GOT3 (cell line): ENCODE measurements around the gene MLXIP.

Experiments used
- DNase-seq: peaks from one replicate; lab custom pipeline; 2025; ENCODE audit warnings: mixed read lengths; lab: John Stamatoyannopoulos, UW

MLXIP gene

DNA sequence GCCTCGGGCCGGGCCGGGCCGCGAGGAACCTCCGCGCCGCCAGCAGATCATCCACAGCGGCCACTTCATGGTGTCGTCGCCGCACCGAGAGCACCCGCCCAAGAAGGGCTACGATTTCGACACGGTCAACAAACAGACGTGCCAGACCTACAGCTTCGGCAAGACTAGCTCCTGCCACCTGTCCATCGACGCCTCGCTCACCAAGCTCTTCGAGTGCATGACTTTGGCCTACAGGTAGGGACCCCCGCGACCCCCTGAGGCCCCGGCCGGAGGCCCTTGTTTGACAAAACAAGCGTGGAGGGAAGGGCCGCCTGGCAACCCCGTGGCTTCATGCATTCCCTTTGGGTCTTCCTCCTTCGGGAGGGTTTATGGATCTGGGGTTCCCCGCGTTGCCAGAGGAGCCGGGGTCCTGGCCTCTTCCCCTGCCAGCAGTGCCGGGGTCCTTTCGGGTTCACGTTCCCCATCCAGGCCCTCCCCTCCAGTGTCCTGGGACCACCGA, 526 bp downstream of the MLXIP start:
- no peak for DNase-seq

- DNase-seq: no peak
Measured at GRCh38 chr12:122079532-122080081, 1.1 kb downstream of the MLXIP start.

GRCh38 chr12:122080149-122081082, 1.9 kb downstream of the MLXIP start:
- no peak for DNase-seq

- DNase-seq: no peak
Measured at GRCh38 chr12:122081083-122081696, 2.6 kb downstream of the MLXIP start.

- DNase-seq: no peak
Measured at GRCh38 chr12:122081697-122082221, 3.2 kb downstream of the MLXIP start.

DNA sequence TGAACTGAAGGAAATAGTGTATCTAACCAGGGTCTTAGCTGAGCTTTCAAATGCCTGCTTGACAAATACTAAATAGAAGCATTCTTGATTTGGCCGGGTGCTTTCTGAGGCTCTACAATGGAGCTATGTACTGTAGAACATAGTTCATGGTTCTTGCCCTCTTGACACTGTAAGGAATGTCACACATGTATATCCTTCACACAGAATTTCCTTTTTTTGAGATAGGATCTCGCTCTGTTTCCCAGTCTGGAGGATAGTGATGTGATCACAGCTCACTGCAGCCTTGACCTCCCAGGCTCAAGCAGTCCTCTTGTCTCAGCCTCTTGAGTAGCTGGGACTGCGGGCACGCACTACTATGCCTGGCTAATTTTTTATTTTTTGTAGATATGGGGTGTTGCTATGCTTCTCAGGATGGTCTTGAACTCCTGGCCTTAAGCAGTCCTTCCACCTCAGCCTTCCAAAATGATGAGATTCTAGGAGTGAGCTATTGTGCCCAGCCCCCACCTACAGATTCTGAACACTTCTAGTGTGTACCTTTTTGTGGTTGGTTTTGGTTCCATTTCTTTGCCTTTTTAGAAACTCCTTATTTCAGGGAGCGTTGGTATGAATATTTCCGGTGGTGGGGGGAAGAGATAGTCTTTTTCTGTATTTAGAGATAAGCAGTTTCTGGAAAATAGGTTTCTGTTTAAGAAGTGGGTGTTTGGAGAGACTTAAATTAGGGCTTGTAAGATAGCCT, 4.2 kb downstream of the MLXIP start:
- no peak for DNase-seq

DNA sequence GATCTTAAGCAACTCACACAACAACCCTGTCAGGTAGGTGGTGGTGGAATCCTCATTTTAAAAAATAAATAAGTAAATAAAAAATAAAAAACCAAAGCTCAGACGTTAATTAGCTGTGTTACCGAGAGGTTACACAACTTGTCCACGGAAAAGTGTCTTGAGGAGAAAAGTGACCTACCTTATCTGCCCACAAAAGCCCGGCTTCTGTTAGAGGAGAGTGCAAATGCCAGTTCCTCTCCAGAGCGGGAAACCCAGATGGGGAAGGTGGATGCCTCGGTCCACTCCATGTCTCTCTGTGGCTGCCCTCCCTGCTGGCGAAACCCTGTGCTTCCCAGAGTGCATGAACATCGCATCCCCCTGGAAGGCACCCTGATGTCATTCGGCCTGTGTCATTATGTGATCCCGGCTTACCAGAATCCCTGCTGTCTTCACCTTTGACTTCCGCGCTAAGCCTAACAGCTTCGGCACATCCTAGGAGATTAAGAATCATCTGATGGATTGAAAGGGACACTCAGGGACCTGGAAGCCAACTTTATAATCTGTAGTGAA, 6.4 kb downstream of the MLXIP start:
- DNase-seq: no peak

- no peak for DNase-seq
Measured at GRCh38 chr12:122085591-122085990, 7.0 kb downstream of the MLXIP start.

DNA sequence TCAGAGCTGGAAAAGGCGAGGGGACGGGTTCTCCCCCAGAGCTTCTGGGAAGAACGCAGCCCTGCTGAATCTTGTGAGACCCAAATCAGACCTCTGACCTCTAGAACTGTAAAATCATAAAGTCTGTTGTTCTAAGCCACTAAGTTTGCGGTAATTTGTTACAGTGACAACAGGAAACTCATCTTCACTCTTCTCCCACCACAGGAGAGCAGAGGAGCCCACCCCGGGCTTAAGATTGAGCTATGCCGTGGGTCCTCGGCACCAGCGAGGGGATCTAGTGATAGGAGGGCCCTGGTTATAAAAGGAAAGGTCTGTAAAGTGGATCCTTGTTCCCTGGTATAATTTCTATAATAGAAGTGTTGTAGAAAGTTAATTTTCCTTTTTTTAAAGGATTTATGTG, 7.6 kb downstream of the MLXIP start:
- DNase-seq: no peak

DNA sequence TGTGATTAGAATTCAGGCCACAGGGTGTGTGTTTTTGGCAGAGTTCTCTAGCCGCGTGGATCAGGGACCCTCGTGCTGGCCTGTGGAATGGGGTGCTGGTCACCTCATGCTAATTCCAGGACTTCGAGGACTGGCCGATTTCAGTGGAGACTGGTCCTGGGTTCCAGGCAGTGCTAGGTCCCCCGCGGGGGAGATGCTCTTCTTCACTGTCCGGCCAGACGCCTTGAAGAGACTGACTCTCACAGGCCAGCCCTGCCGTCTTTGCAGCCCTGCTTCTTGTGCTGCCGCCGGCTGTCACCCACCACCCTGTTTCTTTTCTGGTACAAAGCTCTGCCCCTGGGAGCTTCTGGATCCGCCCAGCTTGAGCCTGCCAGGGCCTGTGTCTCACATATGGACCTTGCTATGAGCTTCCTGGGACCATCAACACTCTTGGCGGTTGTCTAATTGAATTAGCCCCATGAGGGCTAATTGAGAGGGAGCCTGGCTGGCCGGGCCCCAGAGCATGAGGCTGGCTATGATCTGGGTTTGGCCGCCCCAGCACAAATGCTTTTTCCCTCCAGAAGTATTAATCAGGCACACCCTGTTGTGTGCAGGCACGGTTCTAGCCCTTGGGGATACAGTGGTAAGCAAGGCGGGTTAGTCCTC, 8.2 kb downstream of the MLXIP start:
- no peak for DNase-seq

GRCh38 chr12:122087431-122088178, 9.0 kb downstream of the MLXIP start:
- DNase-seq: no peak

DNA sequence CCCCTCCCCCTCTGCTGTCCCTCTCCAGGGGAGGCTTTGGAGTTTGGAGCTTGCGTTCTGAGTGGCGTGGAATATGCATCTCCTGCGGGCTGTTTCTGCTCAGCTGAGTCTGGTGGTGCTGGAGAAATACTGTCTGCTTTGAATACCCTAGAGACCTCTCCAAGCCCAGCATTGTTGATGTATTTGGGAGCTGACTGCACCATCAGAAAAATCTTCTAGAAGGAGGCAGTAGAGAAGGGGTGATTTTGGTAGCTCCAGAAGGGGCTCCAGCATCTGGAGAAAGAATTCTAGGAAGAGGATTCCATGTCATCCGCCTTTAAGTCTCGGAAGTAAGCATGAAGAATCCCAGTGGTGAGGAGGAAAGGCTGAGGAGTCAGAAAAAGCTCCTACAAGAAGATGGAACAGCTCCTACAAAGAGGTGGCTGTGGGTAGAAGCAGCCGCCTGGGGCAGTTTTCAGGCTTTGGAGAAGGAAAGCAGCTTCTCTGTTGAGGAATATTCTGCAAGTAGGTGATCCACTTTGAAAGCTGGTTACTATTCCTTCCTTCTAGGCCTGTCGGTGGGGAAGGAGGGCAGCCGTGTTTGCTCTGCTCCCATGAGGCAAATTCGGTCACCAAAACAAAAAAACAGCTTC, 9.7 kb downstream of the MLXIP start:
- no peak for DNase-seq

- no peak for DNase-seq
Measured at GRCh38 chr12:122089077-122089476, 10.5 kb downstream of the MLXIP start.

DNA sequence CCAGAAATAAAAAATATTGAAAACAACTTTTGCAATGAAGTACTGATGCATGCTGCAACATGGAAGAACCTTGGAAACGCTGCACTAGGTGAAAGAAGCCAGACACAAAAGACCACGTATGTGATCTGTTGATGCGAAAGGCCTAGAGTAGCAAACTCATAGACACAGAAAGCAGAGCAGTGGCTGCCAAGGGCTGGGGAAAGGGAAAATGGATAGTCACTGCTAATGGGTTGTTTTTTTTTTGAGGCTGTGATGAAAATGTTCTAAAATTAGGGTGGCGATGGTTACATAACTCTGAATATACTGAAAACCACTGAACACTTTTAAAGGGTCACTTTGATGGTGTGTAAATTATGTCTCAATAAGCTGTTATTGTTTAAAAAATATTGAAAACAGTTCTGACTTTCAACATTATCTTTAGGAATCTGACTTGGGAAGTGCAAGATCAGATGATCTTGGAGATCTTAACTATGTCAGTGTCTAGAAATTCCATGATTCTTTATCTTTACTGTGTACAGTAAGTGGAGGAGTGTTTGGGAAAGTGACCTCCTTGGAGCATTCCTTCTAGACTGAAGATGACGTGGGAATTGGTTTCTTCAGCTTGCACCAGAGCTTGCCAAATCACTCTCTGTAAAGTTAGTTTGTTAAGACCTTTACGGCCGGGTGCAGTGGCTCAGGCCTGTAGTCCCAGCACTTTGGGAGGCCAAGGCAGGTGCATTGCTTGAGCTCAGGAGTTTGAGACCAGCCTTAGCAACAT, 12.4 kb downstream of the MLXIP start:
- DNase-seq: no peak

DNA sequence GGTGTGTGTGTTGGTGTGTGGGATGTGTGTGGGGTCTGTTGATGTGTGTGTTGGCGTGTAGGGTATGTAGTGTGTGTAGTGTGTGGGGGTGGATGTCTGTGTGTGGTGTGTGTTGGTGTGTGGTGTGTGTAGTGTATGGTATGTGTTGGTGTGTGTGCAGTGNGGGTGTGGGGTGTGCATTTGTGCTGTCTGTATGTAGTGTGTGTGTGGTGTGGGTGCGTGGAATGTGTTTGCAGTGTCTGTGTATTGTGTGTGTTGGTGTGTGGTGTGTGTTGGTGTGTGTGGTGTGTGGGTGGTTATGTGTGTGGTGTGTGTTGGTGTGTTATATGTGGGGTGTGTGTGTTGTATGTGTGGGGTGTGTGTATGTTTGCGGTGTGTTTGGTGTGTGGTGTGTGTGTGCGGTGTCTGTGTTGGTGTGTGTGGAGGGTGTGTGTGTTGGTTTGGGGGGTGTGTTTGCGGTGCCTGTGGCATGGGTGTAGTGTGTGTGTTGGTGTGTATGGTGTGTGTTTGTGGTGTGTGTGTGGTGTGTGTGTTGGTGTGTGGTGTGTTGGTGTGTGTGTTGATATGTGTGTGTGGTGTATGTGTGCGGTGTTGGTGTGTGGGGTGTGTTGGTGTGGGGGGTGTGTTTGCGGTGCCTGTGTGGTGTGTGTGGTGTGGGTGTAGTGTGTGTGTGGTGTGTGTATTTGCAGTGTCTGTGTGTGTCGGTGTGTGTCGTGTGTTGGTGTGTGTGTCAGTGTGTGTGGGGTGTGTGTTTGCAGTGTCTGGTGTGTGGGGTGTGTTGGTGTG, 14.7 kb downstream of the MLXIP start:
- no peak for DNase-seq

DNA sequence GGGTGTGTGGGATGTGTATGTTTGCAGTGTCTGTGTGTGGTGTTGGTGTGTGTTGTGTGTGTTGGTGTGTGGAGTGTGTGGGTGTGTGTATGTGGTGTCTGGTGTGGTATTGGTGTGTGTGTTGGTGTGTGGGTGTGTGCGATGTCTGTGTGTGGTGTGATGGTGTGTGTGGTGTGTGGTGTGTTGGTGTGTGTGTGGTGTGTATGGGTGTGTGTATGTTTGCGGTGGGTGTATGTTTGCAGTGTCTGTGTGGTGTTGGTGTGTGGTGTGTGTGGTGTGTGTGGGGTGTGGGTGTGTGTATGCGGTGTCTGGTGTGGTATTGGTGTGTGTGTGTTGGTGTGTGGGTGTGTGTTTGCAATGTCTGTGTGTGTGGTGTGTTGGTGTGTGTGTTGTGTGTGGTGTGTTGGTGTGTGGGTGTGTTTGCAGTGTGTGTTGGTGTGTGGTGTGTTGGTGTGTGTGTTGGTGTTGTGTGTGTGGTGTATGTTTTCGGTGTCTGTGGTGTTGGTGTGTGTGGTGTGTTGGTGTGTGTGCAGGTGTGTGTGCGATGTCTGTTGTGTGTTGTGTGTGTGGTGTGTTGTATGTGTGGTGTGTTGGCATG, 15.7 kb downstream of the MLXIP start:
- no peak for DNase-seq

- no peak for DNase-seq
Measured at GRCh38 chr12:122094735-122095631, 16.4 kb downstream of the MLXIP start.
